GM12872 (cell line): ENCODE data around the gene CDHR3.

Source experiments
- CTCF ChIP-seq: IDR thresholded peaks from 3 replicates; pipeline ENCODE4 v1.5.1; 2011; ENCODE audit warnings: low read depth, mild to moderate bottlenecking, low read length, moderate library complexity; ENCODE audit not compliant: insufficient read depth

Gene CDHR3

GRCh38 chr7:105980645-105981396 is 17.8 kb downstream of the CDHR3 start:
- no peak for TF ChIP-seq CTCF

- TF ChIP-seq CTCF, result no peak
These were observed 19.3 kb downstream of the CDHR3 start for GRCh38 chr7:105982388-105982787.

- no peak for TF ChIP-seq CTCF
These were observed 22.2 kb downstream of the CDHR3 start for GRCh38 chr7:105985229-105985628.

- TF ChIP-seq CTCF, result no peak
These were observed 22.7 kb downstream of the CDHR3 start for GRCh38 chr7:105985672-105986215.

GRCh38 chr7:105987046-105987445 is 24.0 kb downstream of the CDHR3 start:
- TF ChIP-seq CTCF, result no peak

GRCh38 chr7:105988276-105988675 is 25.2 kb downstream of the CDHR3 start:
- TF ChIP-seq CTCF, result no peak

GRCh38 chr7:105989191-105989590 is 26.1 kb downstream of the CDHR3 start:
- TF ChIP-seq CTCF, result no peak

GRCh38 chr7:105989686-105990085 is 26.6 kb downstream of the CDHR3 start:
- TF ChIP-seq CTCF, result no peak
